ENCODE results near the gene BCAN.

BCAN gene

GRCh38 chr1:156689953-156690674 lies 48.2 kb downstream of the BCAN start:
- H3K9ac ChIP-seq (ENCODE audit: low read depth in 1 of 2, low read length in 2 of 2), result no peak overlapping the region
- no peak overlapping the region for H3K4me3 ChIP-seq (ENCODE audit: low read length in 2 of 2)
- H3K36me3 ChIP-seq (ENCODE audit: control insufficient read depth in 2 of 2, insufficient read depth in 2 of 2, low read length in 2 of 2), result no peaks in the 10 kb centered on the region
- peaks cover 0 to 21% of the 10 kb centered on the region in 2 donors for H3K4me1 ChIP-seq (ENCODE audit: control insufficient read depth in 2 of 2, insufficient read depth in 2 of 2, low read length in 2 of 2)
- H3K27me3 ChIP-seq (ENCODE audit: control insufficient read depth in 2 of 2, insufficient read depth in 2 of 2, low read length in 2 of 2), result peaks cover 27 to 34% of the 10 kb centered on the region in 2 donors
- H3K27ac ChIP-seq (ENCODE audit: low read depth in 2 of 2, low read length in 2 of 2), result no peak overlapping the region
- H3K9me3 ChIP-seq (ENCODE audit: control insufficient read depth in 2 of 2, low read length in 2 of 2), result no peaks in the 10 kb centered on the region

- Histone ChIP-seq H3K9me3 (ENCODE audit: control insufficient read depth in 2 of 2, low read length in 2 of 2) (no peaks in the 10 kb centered on the region), H3K36me3 (ENCODE audit: control insufficient read depth in 2 of 2, insufficient read depth in 2 of 2, low read length in 2 of 2) (no peaks in the 10 kb centered on the region), H3K4me3 (ENCODE audit: low read length in 2 of 2) (no peak overlapping the region), H3K9ac (ENCODE audit: low read depth in 1 of 2, low read length in 2 of 2) (no peak overlapping the region), H3K27me3 (ENCODE audit: control insufficient read depth in 2 of 2, insufficient read depth in 2 of 2, low read length in 2 of 2) (peaks cover 27 to 34% of the 10 kb centered on the region in 2 donors), H3K27ac (ENCODE audit: low read depth in 2 of 2, low read length in 2 of 2) (no peak overlapping the region), H3K4me1 (ENCODE audit: control insufficient read depth in 2 of 2, insufficient read depth in 2 of 2, low read length in 2 of 2) (peaks cover 0 to 21% of the 10 kb centered on the region in 2 donors)
Observed at GRCh38 chr1:156690675-156691036, 48.7 kb downstream of the BCAN start.

DNA sequence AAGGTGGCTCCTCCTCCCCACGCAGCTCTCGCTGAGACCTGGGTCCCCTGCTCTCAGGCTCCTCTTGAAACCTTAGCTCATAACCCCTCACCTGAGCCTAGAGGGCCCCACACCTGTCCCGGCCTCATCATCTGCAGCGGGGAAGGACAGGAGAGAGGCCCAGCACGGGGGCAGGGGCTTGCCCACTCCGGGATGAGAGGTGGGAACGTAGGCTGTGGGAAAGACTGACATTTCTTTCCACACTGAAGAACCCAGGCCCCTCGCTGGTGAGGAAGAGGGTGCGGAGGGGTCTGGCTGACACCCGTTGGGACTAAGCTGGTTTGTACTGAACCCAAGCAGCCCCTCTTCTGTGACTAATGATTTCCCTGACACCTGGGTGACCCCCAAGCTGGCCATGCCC lies 49.3 kb downstream of the BCAN start:
- H3K27ac ChIP-seq (ENCODE audit: low read depth in 2 of 2, low read length in 2 of 2), result no peak overlapping the region
- H3K4me1 ChIP-seq (ENCODE audit: control insufficient read depth in 2 of 2, insufficient read depth in 2 of 2, low read length in 2 of 2), result peaks cover 0 to 21% of the 10 kb centered on the region in 2 donors
- peaks cover 27 to 34% of the 10 kb centered on the region in 2 donors for H3K27me3 ChIP-seq (ENCODE audit: control insufficient read depth in 2 of 2, insufficient read depth in 2 of 2, low read length in 2 of 2)
- no peak overlapping the region for H3K9ac ChIP-seq (ENCODE audit: low read depth in 1 of 2, low read length in 2 of 2)
- H3K36me3 ChIP-seq (ENCODE audit: control insufficient read depth in 2 of 2, insufficient read depth in 2 of 2, low read length in 2 of 2), result no peaks in the 10 kb centered on the region
- H3K4me3 ChIP-seq (ENCODE audit: low read length in 2 of 2), result no peak overlapping the region
- no peaks in the 10 kb centered on the region for H3K9me3 ChIP-seq (ENCODE audit: control insufficient read depth in 2 of 2, low read length in 2 of 2)

DNA sequence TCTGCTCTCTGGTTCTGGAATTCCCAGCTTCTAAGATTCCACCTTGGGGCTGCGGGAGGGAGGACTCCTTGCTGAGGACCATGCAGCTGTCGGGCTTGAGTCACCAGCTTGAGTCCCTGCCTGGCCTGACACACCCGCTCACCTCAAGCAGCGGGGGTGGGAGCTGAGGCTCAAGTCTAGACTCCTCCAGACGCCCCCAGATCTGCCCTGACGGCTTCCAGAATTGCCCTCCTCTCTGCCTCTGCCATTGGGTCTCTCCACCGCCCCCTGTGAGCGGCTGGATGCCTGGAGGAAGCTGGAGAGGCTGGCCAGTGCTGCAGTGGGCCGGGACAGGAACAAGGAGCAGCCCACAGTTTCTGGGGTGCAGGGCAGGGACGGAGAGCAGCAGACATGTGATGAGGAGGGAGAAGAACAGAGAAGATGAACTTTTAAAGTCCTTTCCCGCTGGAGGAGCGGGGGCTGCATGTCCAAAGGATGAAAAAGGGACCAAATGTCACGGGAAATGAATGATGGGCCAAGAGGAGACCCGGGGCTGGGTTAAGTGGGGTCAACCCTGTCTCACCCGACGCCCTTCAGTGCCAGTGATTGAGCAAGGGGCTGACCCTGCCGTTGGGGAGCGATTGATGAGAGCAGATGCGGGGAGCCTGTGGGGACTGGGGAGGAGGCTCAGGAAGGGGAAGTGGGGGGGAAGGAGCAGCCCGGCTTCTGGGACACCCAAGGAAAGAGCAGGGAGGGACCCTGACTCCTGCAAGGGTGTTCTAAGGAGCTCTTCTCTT lies 49.9 kb downstream of the BCAN start:
- H3K27me3 ChIP-seq (ENCODE audit: control insufficient read depth in 2 of 2, insufficient read depth in 2 of 2, low read length in 2 of 2), result peaks cover 27 to 34% of the 10 kb centered on the region in 2 donors
- no peak overlapping the region for H3K27ac ChIP-seq (ENCODE audit: low read depth in 2 of 2, low read length in 2 of 2)
- no peak overlapping the region for H3K9ac ChIP-seq (ENCODE audit: low read depth in 1 of 2, low read length in 2 of 2)
- no peaks in the 10 kb centered on the region for H3K9me3 ChIP-seq (ENCODE audit: control insufficient read depth in 2 of 2, low read length in 2 of 2)
- peaks cover 0 to 21% of the 10 kb centered on the region in 2 donors for H3K4me1 ChIP-seq (ENCODE audit: control insufficient read depth in 2 of 2, insufficient read depth in 2 of 2, low read length in 2 of 2)
- H3K4me3 ChIP-seq (ENCODE audit: low read length in 2 of 2), result no peak overlapping the region
- H3K36me3 ChIP-seq (ENCODE audit: control insufficient read depth in 2 of 2, insufficient read depth in 2 of 2, low read length in 2 of 2), result no peaks in the 10 kb centered on the region

DNA sequence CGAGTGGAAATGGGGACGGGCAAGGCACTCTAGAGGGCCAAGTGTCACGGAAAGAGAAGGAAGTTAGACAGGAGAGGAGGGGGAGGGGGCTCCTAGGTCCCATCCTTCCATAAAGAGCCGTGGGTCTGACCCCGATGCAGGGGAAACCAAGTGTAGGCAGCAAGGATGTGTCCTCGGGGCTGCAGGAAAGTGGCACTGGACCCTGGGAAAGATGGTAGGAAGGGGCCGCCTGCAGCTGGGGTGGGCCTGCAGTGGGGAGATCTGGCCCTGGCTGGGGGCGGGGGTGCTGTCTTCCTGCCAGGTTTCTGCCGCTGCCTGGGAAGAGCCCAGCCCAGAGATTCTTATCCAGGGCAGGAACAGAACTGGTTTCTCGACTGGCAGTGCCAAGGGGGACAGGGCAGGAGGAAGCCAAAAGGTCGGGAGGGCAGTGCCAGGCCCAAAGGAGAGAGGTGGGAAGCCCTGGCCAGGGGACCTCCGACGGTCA lies 50.6 kb downstream of the BCAN start:
- no peak overlapping the region for H3K4me3 ChIP-seq (ENCODE audit: low read length in 2 of 2)
- H3K9ac ChIP-seq (ENCODE audit: low read depth in 1 of 2, low read length in 2 of 2), result no peak overlapping the region
- H3K36me3 ChIP-seq (ENCODE audit: control insufficient read depth in 2 of 2, insufficient read depth in 2 of 2, low read length in 2 of 2), result no peaks in the 10 kb centered on the region
- H3K9me3 ChIP-seq (ENCODE audit: control insufficient read depth in 2 of 2, low read length in 2 of 2), result no peaks in the 10 kb centered on the region
- H3K27me3 ChIP-seq (ENCODE audit: control insufficient read depth in 2 of 2, insufficient read depth in 2 of 2, low read length in 2 of 2), result peaks cover 27 to 34% of the 10 kb centered on the region in 2 donors
- no peak overlapping the region for H3K27ac ChIP-seq (ENCODE audit: low read depth in 2 of 2, low read length in 2 of 2)
- peaks cover 0 to 21% of the 10 kb centered on the region in 2 donors for H3K4me1 ChIP-seq (ENCODE audit: control insufficient read depth in 2 of 2, insufficient read depth in 2 of 2, low read length in 2 of 2)

GRCh38 chr1:156692925-156693847 lies 51.3 kb downstream of the BCAN start:
- Histone ChIP-seq H3K4me1 (ENCODE audit: control insufficient read depth in 2 of 2, insufficient read depth in 2 of 2, low read length in 2 of 2) (peaks cover 0 to 21% of the 10 kb centered on the region in 2 donors), H3K9me3 (ENCODE audit: control insufficient read depth in 2 of 2, low read length in 2 of 2) (no peaks in the 10 kb centered on the region), H3K27ac (ENCODE audit: low read depth in 2 of 2, low read length in 2 of 2) (no peak overlapping the region), H3K4me3 (ENCODE audit: low read length in 2 of 2) (no peak overlapping the region), H3K9ac (ENCODE audit: low read depth in 1 of 2, low read length in 2 of 2) (no peak overlapping the region), H3K27me3 (ENCODE audit: control insufficient read depth in 2 of 2, insufficient read depth in 2 of 2, low read length in 2 of 2) (peaks cover 27 to 34% of the 10 kb centered on the region in 2 donors), H3K36me3 (ENCODE audit: control insufficient read depth in 2 of 2, insufficient read depth in 2 of 2, low read length in 2 of 2) (no peaks in the 10 kb centered on the region)

- Histone ChIP-seq H3K9ac (ENCODE audit: low read depth in 1 of 2, low read length in 2 of 2) (no peak overlapping the region), H3K36me3 (ENCODE audit: control insufficient read depth in 2 of 2, insufficient read depth in 2 of 2, low read length in 2 of 2) (no peaks in the 10 kb centered on the region), H3K4me1 (ENCODE audit: control insufficient read depth in 2 of 2, insufficient read depth in 2 of 2, low read length in 2 of 2) (peaks cover 0 to 21% of the 10 kb centered on the region in 2 donors), H3K9me3 (ENCODE audit: control insufficient read depth in 2 of 2, low read length in 2 of 2) (no peaks in the 10 kb centered on the region), H3K4me3 (ENCODE audit: low read length in 2 of 2) (no peak overlapping the region), H3K27me3 (ENCODE audit: control insufficient read depth in 2 of 2, insufficient read depth in 2 of 2, low read length in 2 of 2) (peaks cover 25 to 34% of the 10 kb centered on the region in 2 donors), H3K27ac (ENCODE audit: low read depth in 2 of 2, low read length in 2 of 2) (no peak overlapping the region)
Observed at GRCh38 chr1:156693848-156694689, 52.2 kb downstream of the BCAN start.

DNA sequence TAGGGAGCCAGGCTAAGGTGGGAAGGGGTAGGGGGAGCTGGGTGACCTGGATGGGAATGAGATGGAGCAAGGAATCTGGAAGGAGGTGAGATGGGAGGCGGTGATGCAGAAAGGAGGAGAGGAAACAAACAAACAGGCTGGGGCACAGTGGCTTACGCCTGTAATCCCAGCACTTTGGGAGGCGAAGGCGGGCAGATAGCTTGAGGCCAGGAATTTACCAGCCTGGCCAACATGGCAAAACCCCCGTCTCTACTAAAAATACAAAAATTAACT lies 52.7 kb downstream of the BCAN start:
- Histone ChIP-seq H3K36me3 (ENCODE audit: control insufficient read depth in 2 of 2, insufficient read depth in 2 of 2, low read length in 2 of 2) (no peaks in the 10 kb centered on the region), H3K27me3 (ENCODE audit: control insufficient read depth in 2 of 2, insufficient read depth in 2 of 2, low read length in 2 of 2) (peaks cover 23 to 30% of the 10 kb centered on the region in 2 donors), H3K27ac (ENCODE audit: low read depth in 2 of 2, low read length in 2 of 2) (no peak overlapping the region), H3K4me3 (ENCODE audit: low read length in 2 of 2) (no peak overlapping the region), H3K9me3 (ENCODE audit: control insufficient read depth in 2 of 2, low read length in 2 of 2) (no peaks in the 10 kb centered on the region), H3K9ac (ENCODE audit: low read depth in 1 of 2, low read length in 2 of 2) (no peak overlapping the region), H3K4me1 (ENCODE audit: control insufficient read depth in 2 of 2, insufficient read depth in 2 of 2, low read length in 2 of 2) (peaks cover 0 to 20% of the 10 kb centered on the region in 2 donors)

GRCh38 chr1:156696755-156697154 lies 54.8 kb downstream of the BCAN start:
- Histone ChIP-seq H3K4me3 (ENCODE audit: low read length in 2 of 2) (no peak overlapping the region), H3K4me1 (ENCODE audit: control insufficient read depth in 2 of 2, insufficient read depth in 2 of 2, low read length in 2 of 2) (peaks cover 0 to 19% of the 10 kb centered on the region in 2 donors), H3K9me3 (ENCODE audit: control insufficient read depth in 2 of 2, low read length in 2 of 2) (no peaks in the 10 kb centered on the region), H3K9ac (ENCODE audit: low read depth in 1 of 2, low read length in 2 of 2) (no peak overlapping the region), H3K27ac (ENCODE audit: low read depth in 2 of 2, low read length in 2 of 2) (no peak overlapping the region), H3K36me3 (ENCODE audit: control insufficient read depth in 2 of 2, insufficient read depth in 2 of 2, low read length in 2 of 2) (no peaks in the 10 kb centered on the region), H3K27me3 (ENCODE audit: control insufficient read depth in 2 of 2, insufficient read depth in 2 of 2, low read length in 2 of 2) (peaks cover 9 to 13% of the 10 kb centered on the region in 2 donors)
